Uterus (tissue), 4 donors: Measurements from ENCODE around the gene FRRS1. TPM values are rescaled to one million over a fixed set of nuclear protein-coding genes. Genes with fewer than 3 reads are reported as not detected.

Experiments used
- DNase-seq, 2 donors: peaks; one replicate each; pipeline ENCODE4 v3.0.0-alpha.2; 2019 to 2020
- H3K27ac ChIP-seq, 2 donors: fragments of 200-600 bp; sonication (generic); 1 replicate in 1 of 2; 2 replicates in 1 of 2; pipeline ENCODE4 v1.5.1; 2016 to 2018
- H3K27me3 ChIP-seq, 2 donors: fragments of 200-600 bp; sonication (generic); one replicate each; pipeline ENCODE4 v1.5.1; 2018 to 2019; ENCODE audit warnings: control low read depth in 1 of 2
- H3K36me3 ChIP-seq, 2 donors: fragments of 200-600 bp; sonication (generic); one replicate each; pipeline ENCODE4 v1.5.1; 2019; ENCODE audit warnings: control low read depth in 1 of 2
- H3K4me1 ChIP-seq, 2 donors: fragments of 200-600 bp; sonication (generic); one replicate each; pipeline ENCODE4 v1.5.1; 2018 to 2019; ENCODE audit warnings: control low read depth in 1 of 2
- H3K4me3 ChIP-seq, 2 donors: fragments of 200-600 bp; sonication (generic); 1 replicate in 1 of 2; 2 replicates in 1 of 2; pipeline ENCODE4 v1.5.1; 2018 to 2019; ENCODE audit warnings: mild to moderate bottlenecking in 1 of 2
- H3K9me3 ChIP-seq, 2 donors: fragments of 200-600 bp; sonication (generic); one replicate each; pipeline ENCODE4 v1.5.1; 2019; ENCODE audit warnings: control low read depth in 1 of 2
- CTCF ChIP-seq, 4 experiments: fragments of 200-600 bp in 2 of 4; fragments of 450-650 bp in 2 of 4; sonication (generic) in 2 of 4; IDR thresholded peaks; one replicate each; pipeline ENCODE4 v1.5.1; 2016 to 2019; ENCODE audit warnings: antibody characterized with exemption in 4 of 4, mild to moderate bottlenecking in 2 of 4, moderate library complexity in 1 of 4
- POLR2A ChIP-seq, 2 donors: fragments of 450-650 bp; IDR thresholded peaks; one replicate each; pipeline ENCODE4 v1.6.1; 2016; ENCODE audit warnings: antibody characterized with exemption in 2 of 2, mild to moderate bottlenecking in 1 of 2, moderate library complexity in 1 of 2
- intact Hi-C: fragments of 100-400 bp; cut with DNase I; formaldehyde crosslinking; loops from one replicate; pipeline ENCODE4 v1.15.1; 2023; ENCODE audit warnings: low total_unique reads
- total RNA-seq, 4 donors: library from RNA; depleted of rRNA in 3 of 4; stranded (reverse); fragments of >200 nt in 3 of 4; gene quantifications; one replicate each; pipeline versions ENCODE4 v1.1.0 to v1.2.4, GENCODE V29; 2014 to 2023
- donor health status: DM: yes; HTN: yes; CAD: no.

Gene FRRS1
- total RNA-seq, 4 donors from 2014 or later = 0.51 to 28.6 (median 14.5) TPM

GRCh38 chr1:99727575-99728185 is 38.8 kb downstream of the FRRS1 start:
- Histone ChIP-seq H3K27me3 (no peaks in the 10 kb centered on the region), H3K27ac (peak overlapping the region; percentile 26 to 27), H3K9me3 (no peaks in the 10 kb centered on the region), H3K4me1 (no peaks in the 10 kb centered on the region), H3K36me3 (no peaks in the 10 kb centered on the region), H3K4me3 (no peak overlapping the region)
- no peak for DNase-seq
- no peak for TF ChIP-seq POLR2A (IDR thresholded peaks at IDR 0.05)
- intact Hi-C loops = no loop called here

GRCh38 chr1:99726818-99727217 is 39.6 kb downstream of the FRRS1 start:
- intact Hi-C loops = no loop called here
- no peaks in the 10 kb centered on the region for H3K4me1 ChIP-seq

GRCh38 chr1:99726407-99726806 is 40.0 kb downstream of the FRRS1 start:
- no peak for TF ChIP-seq POLR2A (IDR thresholded peaks at IDR 0.05)
- no peak for TF ChIP-seq CTCF (IDR thresholded peaks at IDR 0.05)

More at GRCh38 chr1:99726818-99727217, 39.6 kb downstream of the FRRS1 start:
- no peaks in the 10 kb centered on the region for H3K36me3 ChIP-seq
- TF ChIP-seq POLR2A (IDR thresholded peaks at IDR 0.05) (no peak), CTCF (IDR thresholded peaks at IDR 0.05) (no peak)
- H3K27me3 ChIP-seq = no peaks in the 10 kb centered on the region
- no peak for DNase-seq
- no peak overlapping the region for H3K4me3 ChIP-seq
- H3K9me3 ChIP-seq = no peaks in the 10 kb centered on the region
- no peak overlapping the region for H3K27ac ChIP-seq

GRCh38 chr1:99725996-99726395 is 40.4 kb downstream of the FRRS1 start:
- Histone ChIP-seq H3K27ac (no peak overlapping the region), H3K4me3 (no peak overlapping the region), H3K4me1 (no peaks in the 10 kb centered on the region), H3K36me3 (no peaks in the 10 kb centered on the region), H3K9me3 (no peaks in the 10 kb centered on the region), H3K27me3 (no peaks in the 10 kb centered on the region)
- DNase-seq = no peak
- intact Hi-C loops = no loop called here
- TF ChIP-seq POLR2A (IDR thresholded peaks at IDR 0.05) (no peak), CTCF (IDR thresholded peaks at IDR 0.05) (no peak)

More at GRCh38 chr1:99726407-99726806, 40.0 kb downstream of the FRRS1 start:
- no peak overlapping the region for H3K27ac ChIP-seq
- H3K4me1 ChIP-seq = no peaks in the 10 kb centered on the region
- H3K4me3 ChIP-seq = no peak overlapping the region
- H3K27me3 ChIP-seq = no peaks in the 10 kb centered on the region
- no peak for DNase-seq
- intact Hi-C loops = no loop called here
- H3K9me3 ChIP-seq = no peaks in the 10 kb centered on the region
- H3K36me3 ChIP-seq = no peaks in the 10 kb centered on the region

- Histone ChIP-seq H3K27ac (no peak overlapping the region), H3K36me3 (no peaks in the 10 kb centered on the region), H3K9me3 (no peaks in the 10 kb centered on the region), H3K4me1 (no peaks in the 10 kb centered on the region), H3K27me3 (no peaks in the 10 kb centered on the region), H3K4me3 (no peak overlapping the region)
- no peak for DNase-seq
- intact Hi-C loops = no loop called here
- no peak for TF ChIP-seq CTCF (IDR thresholded peaks at IDR 0.05)
- TF ChIP-seq POLR2A (IDR thresholded peaks at IDR 0.05) = no peak
Observed at GRCh38 chr1:99723251-99723650, 43.2 kb downstream of the FRRS1 start.

- Histone ChIP-seq H3K27me3 (no peaks in the 10 kb centered on the region), H3K9me3 (no peaks in the 10 kb centered on the region), H3K27ac (no peak overlapping the region), H3K4me3 (no peak overlapping the region), H3K4me1 (no peaks in the 10 kb centered on the region), H3K36me3 (no peaks in the 10 kb centered on the region)
- no peak for TF ChIP-seq POLR2A (IDR thresholded peaks at IDR 0.05)
- TF ChIP-seq CTCF (IDR thresholded peaks at IDR 0.05) = no peak
- DNase-seq = no peak
- intact Hi-C loops = no loop called here
Observed at GRCh38 chr1:99717005-99717404, 49.4 kb downstream of the FRRS1 start.
